ENCODE measurements around the gene ZNF619. TPM values are rescaled to one million over a fixed set of nuclear protein-coding genes. Genes with fewer than 3 reads are reported as not detected.

The ZNF619 gene
- total and polyA plus RNA-seq, 2 of the 13 experiments (the other 11 are each of a cell fraction or from before 2014, with no cell fraction given) = 0.83 to 5.2 TPM

- TF ChIP-seq, protein P1, sequence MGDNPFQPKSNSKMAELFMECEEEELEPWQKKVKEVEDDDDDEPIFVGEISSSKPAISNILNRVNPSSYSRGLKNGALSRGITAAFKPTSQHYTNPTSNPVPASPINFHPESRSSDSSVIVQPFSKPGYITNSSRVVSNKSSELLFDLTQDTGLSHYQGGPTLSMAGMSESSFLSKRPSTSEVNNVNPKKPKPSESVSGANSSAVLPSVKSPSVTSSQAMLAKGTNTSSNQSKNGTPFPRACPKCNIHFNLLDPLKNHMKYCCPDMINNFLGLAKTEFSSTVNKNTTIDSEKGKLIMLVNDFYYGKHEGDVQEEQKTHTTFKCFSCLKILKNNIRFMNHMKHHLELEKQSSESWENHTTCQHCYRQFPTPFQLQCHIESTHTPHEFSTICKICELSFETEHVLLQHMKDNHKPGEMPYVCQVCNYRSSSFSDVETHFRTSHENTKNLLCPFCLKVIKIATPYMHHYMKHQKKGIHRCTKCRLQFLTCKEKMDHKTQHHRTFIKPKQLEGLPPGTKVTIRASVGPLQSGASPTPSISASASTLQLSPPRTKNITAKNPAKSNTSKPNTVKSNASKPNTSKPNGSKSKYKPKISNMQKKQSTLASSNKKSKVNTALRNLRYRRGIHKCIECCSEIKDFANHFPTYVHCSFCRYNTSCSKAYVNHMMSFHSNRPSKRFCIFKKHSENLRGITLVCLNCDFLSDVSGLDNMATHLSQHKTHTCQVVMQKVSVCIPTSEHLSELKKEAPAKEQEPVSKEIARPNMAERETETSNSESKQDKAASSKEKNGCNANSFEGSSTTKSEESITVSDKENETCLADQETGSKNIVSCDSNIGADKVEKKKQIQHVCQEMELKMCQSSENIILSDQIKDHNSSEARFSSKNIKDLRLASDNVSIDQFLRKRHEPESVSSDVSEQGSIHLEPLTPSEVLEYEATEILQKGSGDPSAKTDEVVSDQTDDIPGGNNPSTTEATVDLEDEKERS (CRISPR knock-in tag; IDR thresholded peaks at IDR 0.05) = 0 out of 2 replicates have a peak, but pooled peaks have one; percentile 31
- TF ChIP-seq ZNF724P (CRISPR knock-in tag; IDR thresholded peaks at IDR 0.05; ENCODE audit: borderline replicate concordance) (no peak), KDM5B (CRISPR knock-in tag; IDR thresholded peaks at IDR 0.05; ENCODE audit: borderline replicate concordance) (peak; percentile 78), ZSCAN29 (CRISPR knock-in tag; conservative IDR thresholded peaks at IDR 0.05) (0 out of 2 replicates have a peak, but pooled peaks have one; percentile 72), HNRNPK (IDR thresholded peaks at IDR 0.05; ENCODE audit: low read depth, low read length, poor library complexity, severe bottlenecking) (no peak), CTCF (CRISPR knock-in tag; IDR thresholded peaks at IDR 0.05) (peak; percentile 80), E2F1 (CRISPR knock-in tag; IDR thresholded peaks at IDR 0.05) (peak; percentile 58; the same call in 1 of the 2 replicates), MAZ (IDR thresholded peaks at IDR 0.05; ENCODE audit: borderline replicate concordance, low read depth, low read length) (no peak), MAZ (CRISPR knock-in tag; IDR thresholded peaks at IDR 0.05; ENCODE audit: low read depth) (peak; percentile 69; the same call in 1 of the 2 replicates), ZXDC (CRISPR knock-in tag; IDR thresholded peaks at IDR 0.05) (0 out of 2 replicates have a peak, but pooled peaks have one; percentile 69), ZNF615 (CRISPR knock-in tag; IDR thresholded peaks at IDR 0.05; ENCODE audit: borderline replicate concordance) (peak; percentile 72; the same call in 1 of the 2 replicates), DNMT3B (CRISPR knock-in tag; conservative IDR thresholded peaks at IDR 0.05) (no peak), KDM2A (CRISPR knock-in tag; IDR thresholded peaks at IDR 0.05; ENCODE audit: borderline replicate concordance, low read depth) (peak; percentile 87), RELA (CRISPR knock-in tag; IDR thresholded peaks at IDR 0.05) (peak; percentile 68; the same call in 1 of the 2 replicates), ZBTB7B (CRISPR knock-in tag; IDR thresholded peaks at IDR 0.05) (peak; percentile 83), NCOA5 (CRISPR knock-in tag; IDR thresholded peaks at IDR 0.05) (no peak), ZNF180 (CRISPR knock-in tag; IDR thresholded peaks at IDR 0.05; ENCODE audit: borderline replicate concordance, low read depth) (no peak)
- TF ChIP-seq, protein P2, sequence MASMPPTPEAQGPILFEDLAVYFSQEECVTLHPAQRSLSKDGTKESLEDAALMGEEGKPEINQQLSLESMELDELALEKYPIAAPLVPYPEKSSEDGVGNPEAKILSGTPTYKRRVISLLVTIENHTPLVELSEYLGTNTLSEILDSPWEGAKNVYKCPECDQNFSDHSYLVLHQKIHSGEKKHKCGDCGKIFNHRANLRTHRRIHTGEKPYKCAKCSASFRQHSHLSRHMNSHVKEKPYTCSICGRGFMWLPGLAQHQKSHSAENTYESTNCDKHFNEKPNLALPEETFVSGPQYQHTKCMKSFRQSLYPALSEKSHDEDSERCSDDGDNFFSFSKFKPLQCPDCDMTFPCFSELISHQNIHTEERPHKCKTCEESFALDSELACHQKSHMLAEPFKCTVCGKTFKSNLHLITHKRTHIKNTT (CRISPR knock-in tag; IDR thresholded peaks at IDR 0.05) = no peak
Observed at GRCh38 chr3:40505599-40506462, 28.9 kb downstream of the ZNF619 start, which contains the start of gene ZNF620 (continued).

Data from HepG2 (cell line).